ENCODE results near the gene AP5S1. TPM values are rescaled to one million over a fixed set of nuclear protein-coding genes. Genes with fewer than 3 reads are reported as not detected.
A peak's percentile ranks its signal among the peaks of the same experiment; 100 is the strongest.

The AP5S1 gene
- total RNA-seq, 1 donor from 2014 or later, result 12.8 TPM

GRCh38 chr20:3783511-3784195 lies 36.7 kb upstream of the AP5S1 start:
- no peak for TF ChIP-seq CTCF (conservative IDR thresholded peaks at IDR 0.05)
- Mint-ChIP-seq H3K27ac (ENCODE audit: unreplicated experiment) (peak overlapping the region; percentile 86), H3K4me3 (peak overlapping the region; percentile 84), H3K36me3 (ENCODE audit: low read depth) (peaks cover 2% of the 10 kb centered on the region), H3K4me1 (peaks cover 44% of the 10 kb centered on the region), H3K9me3 (no peaks in the 10 kb centered on the region), H3K27me3 (ENCODE audit: low read depth) (peaks cover 27% of the 10 kb centered on the region)
- no peak for DNase-seq (ENCODE audit: low read depth, low spot score)

GRCh38 chr20:3784216-3784853 lies 36.0 kb upstream of the AP5S1 start:
- Mint-ChIP-seq H3K27ac (ENCODE audit: unreplicated experiment) (peak overlapping the region; percentile 75), H3K27me3 (ENCODE audit: low read depth) (peaks cover 22% of the 10 kb centered on the region), H3K4me3 (peak overlapping the region; percentile 66), H3K4me1 (peaks cover 49% of the 10 kb centered on the region), H3K9me3 (no peaks in the 10 kb centered on the region), H3K36me3 (ENCODE audit: low read depth) (peaks cover 2% of the 10 kb centered on the region)
- DNase-seq (ENCODE audit: low read depth, low spot score), result no peak
- TF ChIP-seq CTCF (conservative IDR thresholded peaks at IDR 0.05), result no peak

- no peak for TF ChIP-seq CTCF (conservative IDR thresholded peaks at IDR 0.05)
- H3K27ac Mint-ChIP-seq (ENCODE audit: unreplicated experiment), result peak overlapping the region; percentile 50
- H3K9me3 Mint-ChIP-seq, result no peaks in the 10 kb centered on the region
- H3K36me3 Mint-ChIP-seq (ENCODE audit: low read depth), result peaks cover 2% of the 10 kb centered on the region
- peaks cover 17% of the 10 kb centered on the region for H3K27me3 Mint-ChIP-seq (ENCODE audit: low read depth)
- DNase-seq (ENCODE audit: low read depth, low spot score), result no peak
- H3K4me3 Mint-ChIP-seq, result peak overlapping the region; percentile 66
- H3K4me1 Mint-ChIP-seq, result peaks cover 49% of the 10 kb centered on the region
Measured at GRCh38 chr20:3784863-3785239, 35.5 kb upstream of the AP5S1 start.

- H3K36me3 Mint-ChIP-seq (ENCODE audit: low read depth), result peaks cover 2% of the 10 kb centered on the region
- no peak for DNase-seq (ENCODE audit: low read depth, low spot score)
- no peak overlapping the region for H3K4me3 Mint-ChIP-seq
Measured at GRCh38 chr20:3785240-3786125, 34.9 kb upstream of the AP5S1 start.

More at GRCh38 chr20:3785240-3786125, 34.9 kb upstream of the AP5S1 start:
- peaks cover 13% of the 10 kb centered on the region for H3K27me3 Mint-ChIP-seq (ENCODE audit: low read depth)
- H3K9me3 Mint-ChIP-seq, result no peaks in the 10 kb centered on the region
- peaks cover 47% of the 10 kb centered on the region for H3K4me1 Mint-ChIP-seq
- TF ChIP-seq CTCF (conservative IDR thresholded peaks at IDR 0.05), result no peak
- H3K27ac Mint-ChIP-seq (ENCODE audit: unreplicated experiment), result no peak overlapping the region

Measured in neural crest cell (in vitro differentiated cells).